ENCODE measurements around the gene ARF1. TPM values are rescaled to one million over a fixed set of nuclear protein-coding genes. Genes with fewer than 3 reads are reported as not detected.

ARF1 gene
- total RNA-seq, 2 experiments from 2014 or later, result 163 to 322 TPM

GRCh38 chr1:228070173-228070572 is 12.3 kb upstream of the ARF1 start:
- Histone ChIP-seq H2AFZ (ENCODE audit: low read length) (no peak overlapping the region), H3K4me1 (ENCODE audit: insufficient read depth, low read length, poor library complexity, severe bottlenecking) (no peaks in the 10 kb centered on the region), H3K9me3 (ENCODE audit: low read length) (no peaks in the 10 kb centered on the region), H3K9me2 (ENCODE audit: insufficient read depth, low read length) (no peaks in the 10 kb centered on the region), H4K20me1 (ENCODE audit: insufficient read depth, low read length) (no peaks in the 10 kb centered on the region), H3K4me3 (ENCODE audit: low read depth, low read length, poor library complexity, severe bottlenecking) (no peak overlapping the region), H3K4me2 (ENCODE audit: low read length) (no peak overlapping the region), H3K36me3 (ENCODE audit: insufficient read depth, low read length) (no peaks in the 10 kb centered on the region), H3K79me2 (ENCODE audit: insufficient read depth, low read depth, low read length) (no peaks in the 10 kb centered on the region), H3K27ac (ENCODE audit: low read depth, low read length, poor library complexity, severe bottlenecking) (no peak overlapping the region)
- no peak for DNase-seq (ENCODE audit: low spot score)
- BruUV-seq (replicated peaks), result no TSS peak
- CTCF ChIA-PET (ENCODE audit: unreplicated experiment), result no interaction called here
- TF ChIP-seq CTCF (conservative IDR thresholded peaks at IDR 0.05; ENCODE audit: low read length) (no peak), EZH2phosphoT487 (IDR thresholded peaks at IDR 0.05; ENCODE audit: borderline replicate concordance, low read depth, low read length) (no peak)
- intact Hi-C loops (cut with micrococcal nuclease; ENCODE audit: unreplicated experiment), result no loop called here
- POLR2A ChIA-PET, result no interaction called here

- no peaks in the 10 kb centered on the region for H3K4me1 ChIP-seq (ENCODE audit: insufficient read depth, low read length, poor library complexity, severe bottlenecking)
- intact Hi-C loops (cut with micrococcal nuclease; ENCODE audit: unreplicated experiment), result no loop called here
- ChIA-PET CTCF (ENCODE audit: unreplicated experiment) (no interaction called here), POLR2A (no interaction called here)
- H3K9me2 ChIP-seq (ENCODE audit: insufficient read depth, low read length), result no peaks in the 10 kb centered on the region
- DNase-seq (ENCODE audit: low spot score), result no peak
- BruUV-seq (replicated peaks), result no TSS peak
- H3K9me3 ChIP-seq (ENCODE audit: low read length), result no peaks in the 10 kb centered on the region
- H3K4me3 ChIP-seq (ENCODE audit: low read depth, low read length, poor library complexity, severe bottlenecking), result no peak overlapping the region
- H4K20me1 ChIP-seq (ENCODE audit: insufficient read depth, low read length), result no peaks in the 10 kb centered on the region
- no peak overlapping the region for H2AFZ ChIP-seq (ENCODE audit: low read length)
- H3K36me3 ChIP-seq (ENCODE audit: insufficient read depth, low read length), result no peaks in the 10 kb centered on the region
- no peaks in the 10 kb centered on the region for H3K79me2 ChIP-seq (ENCODE audit: insufficient read depth, low read depth, low read length)
- H3K27ac ChIP-seq (ENCODE audit: low read depth, low read length, poor library complexity, severe bottlenecking), result no peak overlapping the region
- no peak overlapping the region for H3K4me2 ChIP-seq (ENCODE audit: low read length)
- TF ChIP-seq CTCF (conservative IDR thresholded peaks at IDR 0.05; ENCODE audit: low read length) (no peak), EZH2phosphoT487 (IDR thresholded peaks at IDR 0.05; ENCODE audit: borderline replicate concordance, low read depth, low read length) (no peak)
Observed at GRCh38 chr1:228070851-228071250, 11.7 kb upstream of the ARF1 start.

GRCh38 chr1:228071839-228072657 is 10.5 kb upstream of the ARF1 start:
- no peaks in the 10 kb centered on the region for H3K4me1 ChIP-seq (ENCODE audit: insufficient read depth, low read length, poor library complexity, severe bottlenecking)
- H3K9me2 ChIP-seq (ENCODE audit: insufficient read depth, low read length), result no peaks in the 10 kb centered on the region
- H3K4me2 ChIP-seq (ENCODE audit: low read length), result no peak overlapping the region
- POLR2A ChIA-PET, result no interaction called here
- no peak overlapping the region for H3K4me3 ChIP-seq (ENCODE audit: low read depth, low read length, poor library complexity, severe bottlenecking)
- no peaks in the 10 kb centered on the region for H3K79me2 ChIP-seq (ENCODE audit: insufficient read depth, low read depth, low read length)
- CTCF ChIA-PET (ENCODE audit: unreplicated experiment), result no interaction called here
- H4K20me1 ChIP-seq (ENCODE audit: insufficient read depth, low read length), result no peaks in the 10 kb centered on the region; the same call in 1 of the 2 replicates
- BruUV-seq (replicated peaks), result no TSS peak
- TF ChIP-seq CTCF (conservative IDR thresholded peaks at IDR 0.05; ENCODE audit: low read length), result peak; percentile 33; the same call in 1 of the 2 replicates
- no peak for TF ChIP-seq EZH2phosphoT487 (IDR thresholded peaks at IDR 0.05; ENCODE audit: borderline replicate concordance, low read depth, low read length)
- H3K36me3 ChIP-seq (ENCODE audit: insufficient read depth, low read length), result no peaks in the 10 kb centered on the region
- no peak overlapping the region for H3K27ac ChIP-seq (ENCODE audit: low read depth, low read length, poor library complexity, severe bottlenecking)
- intact Hi-C loops (cut with micrococcal nuclease; ENCODE audit: unreplicated experiment), result loop anchor here (2.0 kb wide), 1 partner anchor 73 kb away; no protein-coding TSS in a partner anchor
- H3K9me3 ChIP-seq (ENCODE audit: low read length), result no peaks in the 10 kb centered on the region
- DNase-seq (ENCODE audit: low spot score), result no peak
- no peak overlapping the region for H2AFZ ChIP-seq (ENCODE audit: low read length)

All from OCI-LY7 (cell line).